Pancreas (tissue), 8 donors: Measurements from ENCODE around the gene ABLIM2. TPM values are rescaled to one million over a fixed set of nuclear protein-coding genes. Genes with fewer than 3 reads are reported as not detected.

Source experiments
- microRNA-seq, 2 donors: library from miRNA; unstranded; fragments of <30 nt; microRNA quantifications; one replicate each; pipeline versions ENCODE4 to v1.1.0, GENCODE V29; 2019 to 2020
- polyA plus RNA-seq, 2 donors: library from polyadenylated mRNA; stranded (reverse); fragments of 200-250 nt; gene quantifications; one replicate each; pipeline ENCODE4 v1.2.3, GENCODE V29; 2013
- total RNA-seq, 6 donors: library from RNA; stranded (reverse); fragmentation: NEBNext Ultra II Directional in 4 of 6; extraction: Animal tissue kit (Norgen Biotek cat#: 25700) in 4 of 6; gene quantifications; one replicate each; pipeline versions ENCODE4 v1.2.1 to v1.2.4, GENCODE V29; 2021 to 2023
- donor health status: healthy with polysubstance abuse.
- donor health status: DM: no; HTN: no; CAD: no; lungs with moderate emphysema.
- donor health status: DM: no; HTN: no; CAD: no.
- donor health status: Bipolar disorder and iron deficiency.
- donor health status: DM: yes; HTN: yes; CAD: no.
- donor health status: DM: no; HTN: no; CAD: no.
- donor health status: DM: no; HTN: no; CAD: no.
- donor health status: DM: yes; HTN: yes; CAD: no.

ABLIM2 gene
- total and polyA plus RNA-seq, 8 donors = 4.3 to 13.1 (median 6.6) TPM

Small RNA genes within 50 kb of the gene (microRNA-seq; reads per million reads assigned to microRNA genes)
- 1,032 to 1,403 reads per million in 2 donors for gene MIR95

Other genes with a start within 250 kb of the ABLIM2 start
- gene AFAP1, start 219.0 kb downstream of the ABLIM2 start, total RNA-seq = 10 to 100 TPM in 2 of 6 donors, 1 to 10 TPM in 4; 4.7 to 15.9 (median 6.9) TPM
- 1 to 10 TPM; 3.2 to 4.0 TPM for gene AFAP1, start 219.0 kb downstream of the ABLIM2 start, polyA plus RNA-seq
- gene SH3TC1, start 40.5 kb upstream of the ABLIM2 start, total RNA-seq = 10 to 100 TPM; 12.5 to 28.0 (median 18.1) TPM
- gene SH3TC1, start 40.5 kb upstream of the ABLIM2 start, polyA plus RNA-seq = 10 to 100 TPM; 23.4 to 23.6 TPM
- gene HTRA3, start 110.9 kb upstream of the ABLIM2 start, total RNA-seq = 10 to 100 TPM in 1 of 6 donors, 1 to 10 TPM in 4, under 1 TPM in 1; 0.56 to 15.6 (median 2.8) TPM
- gene HTRA3, start 110.9 kb upstream of the ABLIM2 start, polyA plus RNA-seq = 1 to 10 TPM; 2.4 to 3.0 TPM